Parathyroid adenoma (tissue), 2 donors: Measurements from ENCODE around the gene JADE2.
A peak's percentile ranks its signal among the peaks of the same experiment; 100 is the strongest.

Source experiments
- H2AFZ ChIP-seq: fragments of 300-600 bp; sonication (generic); one replicate; pipeline ENCODE4 v1.7.0; 2017; ENCODE audit warnings: antibody characterized with exemption, mild to moderate bottlenecking
- H3K27ac ChIP-seq: fragments of 300-600 bp; sonication (generic); one replicate; pipeline ENCODE4 v1.7.0; 2017
- H3K27me3 ChIP-seq: fragments of 300-600 bp; sonication (generic); one replicate; pipeline ENCODE4 v1.7.0; 2017; ENCODE audit warnings: low read length; ENCODE audit not compliant: control insufficient read depth, insufficient read depth
- H3K36me3 ChIP-seq: fragments of 300-600 bp; sonication (generic); one replicate; pipeline ENCODE4 v1.7.0; 2017; ENCODE audit warnings: low read length; ENCODE audit not compliant: control insufficient read depth, insufficient read depth
- H3K4me1 ChIP-seq: fragments of 300-600 bp; sonication (generic); one replicate; pipeline ENCODE4 v1.7.0; 2017; ENCODE audit warnings: control low read depth
- H3K4me2 ChIP-seq: fragments of 300-600 bp; sonication (generic); one replicate; pipeline ENCODE4 v1.7.0; 2017; ENCODE audit warnings: low read length
- H3K4me3 ChIP-seq: fragments of 300-600 bp; sonication (generic); one replicate; pipeline ENCODE4 v1.7.0; 2017; ENCODE audit warnings: low read depth, low read length
- H3K79me2 ChIP-seq: fragments of 300-600 bp; sonication (generic); one replicate; pipeline ENCODE4 v1.7.0; 2017; ENCODE audit warnings: control low read depth
- H3K9ac ChIP-seq: fragments of 300-600 bp; sonication (generic); one replicate; pipeline ENCODE4 v1.7.0; 2017; ENCODE audit warnings: mild to moderate bottlenecking
- H3K9me3 ChIP-seq: fragments of 300-600 bp; sonication (generic); one replicate; pipeline ENCODE4 v1.7.0; 2017; ENCODE audit warnings: low read length; ENCODE audit not compliant: control insufficient read depth
- CTCF ChIP-seq: fragments of 300-600 bp; sonication (generic); IDR thresholded peaks from one replicate; pipeline ENCODE4 v1.7.0; 2017; ENCODE audit warnings: antibody characterized with exemption, mild to moderate bottlenecking
- donor health status: primary hyperparathyroidism.

The JADE2 gene

GRCh38 chr5:134586866-134587524 is 61.5 kb downstream of the JADE2 start:
- peak; percentile 72 for TF ChIP-seq CTCF
- Histone ChIP-seq H3K9me3 (no peaks in the 10 kb centered on the region), H3K9ac (no peak overlapping the region), H3K79me2 (no peaks in the 10 kb centered on the region), H2AFZ (peak overlapping the region; percentile 88), H3K27me3 (no peaks in the 10 kb centered on the region), H3K4me2 (no peak overlapping the region), H3K36me3 (no peaks in the 10 kb centered on the region), H3K27ac (no peak overlapping the region), H3K4me1 (peaks cover 16% of the 10 kb centered on the region), H3K4me3 (no peak overlapping the region)

GRCh38 chr5:134590992-134591659 is 65.7 kb downstream of the JADE2 start:
- Histone ChIP-seq H3K79me2 (no peaks in the 10 kb centered on the region), H3K4me3 (no peak overlapping the region), H3K9me3 (no peaks in the 10 kb centered on the region), H3K27ac (peak overlapping the region; percentile 86), H3K36me3 (no peaks in the 10 kb centered on the region), H3K4me1 (peaks cover 28% of the 10 kb centered on the region), H3K27me3 (no peaks in the 10 kb centered on the region), H2AFZ (peak overlapping the region; percentile 17), H3K9ac (no peak overlapping the region), H3K4me2 (no peak overlapping the region)
- no peak for TF ChIP-seq CTCF

GRCh38 chr5:134592141-134592746 is 66.8 kb downstream of the JADE2 start:
- TF ChIP-seq CTCF: no peak
- Histone ChIP-seq H3K9ac (no peak overlapping the region), H3K4me2 (peak overlapping the region; percentile 45), H3K79me2 (no peaks in the 10 kb centered on the region), H3K27me3 (no peaks in the 10 kb centered on the region), H2AFZ (peak overlapping the region; percentile 78), H3K27ac (peak overlapping the region; percentile 86), H3K4me3 (peak overlapping the region; percentile 12), H3K36me3 (no peaks in the 10 kb centered on the region), H3K4me1 (peaks cover 24% of the 10 kb centered on the region), H3K9me3 (no peaks in the 10 kb centered on the region)

GRCh38 chr5:134594336-134594735 is 68.9 kb downstream of the JADE2 start:
- Histone ChIP-seq H3K4me2 (no peak overlapping the region), H3K9me3 (no peaks in the 10 kb centered on the region), H2AFZ (no peak overlapping the region), H3K4me3 (no peak overlapping the region), H3K36me3 (no peaks in the 10 kb centered on the region), H3K27me3 (no peaks in the 10 kb centered on the region), H3K79me2 (no peaks in the 10 kb centered on the region), H3K4me1 (peaks cover 24% of the 10 kb centered on the region), H3K27ac (no peak overlapping the region), H3K9ac (no peak overlapping the region)
- no peak for TF ChIP-seq CTCF
